Activated T-cell treated with anti-CD3 and anti-CD28 coated beads, Interleukin-2, amount 50 U/mL, for 1 hour (primary cell): ENCODE results near the gene CTNNA2.

Experiments used
- DNase-seq: peaks from one replicate; pipeline ENCODE4 v3.0.0-alpha.2; 2020

Gene CTNNA2

DNA sequence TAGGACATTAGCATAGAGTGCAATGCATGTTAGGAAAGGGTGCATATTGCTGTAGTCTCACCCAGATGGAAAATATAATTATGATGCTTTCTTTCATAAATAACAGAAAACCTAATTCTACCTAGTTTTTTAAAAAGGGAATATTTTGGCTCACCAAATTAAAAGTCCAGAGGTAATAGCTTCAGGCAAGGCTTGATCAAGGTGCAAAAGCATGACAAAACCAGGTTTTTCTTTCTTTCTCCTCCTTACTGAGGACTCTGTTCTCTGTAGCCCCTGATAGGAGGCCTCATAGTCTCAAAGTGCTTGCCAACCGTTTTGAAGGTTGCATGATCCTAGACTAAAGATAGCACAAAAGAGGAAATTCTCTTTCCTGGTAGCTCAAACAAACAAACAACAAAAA is 349.9 kb downstream of the CTNNA2 start:
- no peak for DNase-seq

DNA sequence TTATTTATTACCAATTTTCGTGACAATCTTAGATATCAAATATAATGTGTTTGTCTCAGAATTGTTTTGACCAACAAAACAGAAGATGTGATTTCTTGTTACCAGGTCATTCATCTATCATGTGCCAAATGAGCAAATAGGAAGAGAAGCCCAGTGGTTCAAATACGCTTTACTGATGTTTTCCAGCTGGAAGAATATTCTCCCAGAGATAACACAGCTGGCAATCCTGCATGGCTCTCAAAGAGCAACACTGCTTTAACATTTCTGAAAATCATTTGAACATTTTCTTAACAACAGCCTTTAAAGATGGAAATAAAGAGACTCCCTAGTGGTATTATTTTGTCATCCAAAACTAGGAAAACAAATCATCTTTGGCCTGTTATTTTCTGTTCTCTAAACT is 359.8 kb downstream of the CTNNA2 start:
- no peak for DNase-seq

DNA sequence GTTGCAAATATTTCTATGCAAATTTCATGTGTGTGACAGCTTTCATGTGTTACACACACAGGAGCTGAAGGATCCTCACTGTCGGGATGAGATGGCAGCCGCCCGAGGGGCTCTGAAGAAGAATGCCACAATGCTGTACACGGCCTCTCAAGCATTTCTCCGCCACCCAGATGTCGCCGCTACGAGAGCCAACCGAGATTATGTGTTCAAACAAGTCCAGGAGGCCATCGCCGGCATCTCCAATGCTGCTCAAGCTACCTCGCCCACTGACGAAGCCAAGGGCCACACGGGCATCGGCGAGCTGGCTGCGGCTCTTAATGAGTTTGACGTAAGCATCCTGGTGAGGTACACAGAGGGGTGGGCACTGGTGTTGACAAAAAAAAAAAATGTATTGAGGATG is 361.2 kb downstream of the CTNNA2 start:
- no peak for DNase-seq

- DNase-seq: no peak
These were observed 363.6 kb downstream of the CTNNA2 start for GRCh38 chr2:79876430-79876829.

GRCh38 chr2:79882548-79882947 is 369.7 kb downstream of the CTNNA2 start:
- no peak for DNase-seq

- no peak for DNase-seq
These were observed 375.0 kb downstream of the CTNNA2 start for GRCh38 chr2:79887747-79888374.

DNA sequence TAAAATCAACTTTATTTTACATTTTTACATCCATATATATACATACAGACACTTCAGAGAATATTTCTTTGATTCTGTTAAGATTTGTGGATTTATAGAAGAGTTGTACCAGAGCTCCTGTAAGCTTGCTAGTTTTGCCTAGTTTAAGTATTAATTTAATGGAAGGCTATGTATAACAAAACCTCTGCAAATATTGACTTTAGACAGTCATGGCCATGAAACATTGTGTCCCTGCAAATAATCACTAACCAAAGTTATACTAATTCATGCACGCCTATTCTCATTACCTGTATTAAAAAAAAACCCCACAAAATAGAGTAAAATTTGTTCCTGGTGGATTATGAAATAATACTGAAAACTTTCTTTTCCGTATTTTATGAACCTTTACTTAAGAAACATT is 379.3 kb downstream of the CTNNA2 start:
- no peak for DNase-seq

DNA sequence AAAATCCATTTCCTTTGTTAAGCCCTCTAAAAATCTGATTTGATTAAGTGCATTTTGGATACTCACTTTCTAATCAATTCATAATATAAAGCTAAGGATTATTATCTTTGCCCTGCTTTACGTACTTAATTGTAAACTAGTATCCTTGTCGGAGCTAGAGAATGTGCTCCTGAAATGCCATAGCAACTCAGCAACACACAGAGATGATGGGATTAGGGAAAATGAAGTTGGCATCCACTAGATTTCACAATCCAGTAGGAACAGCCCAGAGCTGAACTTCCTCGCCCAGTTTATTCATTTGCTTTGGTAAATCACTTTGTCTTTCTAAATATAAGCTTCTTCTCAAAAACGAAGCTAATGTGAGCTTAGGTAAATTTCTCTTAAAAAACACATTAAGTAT is 386.3 kb downstream of the CTNNA2 start:
- no peak for DNase-seq

- no peak for DNase-seq
These were observed 388.3 kb downstream of the CTNNA2 start for GRCh38 chr2:79901161-79901560.

DNA sequence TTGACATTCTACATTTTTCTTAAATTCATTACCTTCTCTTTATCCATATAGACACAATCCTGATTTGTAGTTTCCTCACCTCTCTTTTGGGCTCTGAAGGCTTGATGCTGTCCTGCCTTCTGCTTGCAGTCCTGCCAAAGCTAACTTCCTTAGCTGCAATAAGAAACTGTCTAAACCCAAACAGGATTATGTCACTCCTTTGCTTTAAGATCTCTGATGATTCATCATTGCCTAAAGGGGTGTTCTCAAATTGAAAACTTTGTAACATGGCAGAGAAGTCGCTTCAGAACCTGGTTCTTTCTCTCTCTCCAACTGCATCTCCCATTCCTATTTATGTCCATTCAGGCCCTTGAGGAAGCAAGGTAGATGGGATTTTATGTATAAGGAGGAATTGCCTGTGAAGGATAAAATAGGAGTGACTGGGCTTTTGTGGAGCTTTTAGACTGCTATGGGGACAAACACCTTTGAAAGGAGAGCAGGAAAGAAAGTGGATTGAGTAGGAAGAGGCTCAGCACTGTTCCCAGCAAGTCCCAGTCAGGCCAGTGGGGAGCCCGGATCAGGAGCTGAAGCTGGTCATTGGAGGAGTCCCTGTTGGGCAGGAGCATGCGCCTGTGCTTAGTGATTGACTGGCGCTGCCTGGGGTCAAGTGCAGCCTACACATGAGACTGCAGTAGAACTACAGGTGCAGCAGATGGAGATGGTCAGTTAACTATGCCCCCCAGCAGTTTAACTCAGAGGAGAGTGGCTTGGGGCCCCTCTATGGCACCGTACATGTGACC is 390.6 kb downstream of the CTNNA2 start:
- no peak for DNase-seq

DNA sequence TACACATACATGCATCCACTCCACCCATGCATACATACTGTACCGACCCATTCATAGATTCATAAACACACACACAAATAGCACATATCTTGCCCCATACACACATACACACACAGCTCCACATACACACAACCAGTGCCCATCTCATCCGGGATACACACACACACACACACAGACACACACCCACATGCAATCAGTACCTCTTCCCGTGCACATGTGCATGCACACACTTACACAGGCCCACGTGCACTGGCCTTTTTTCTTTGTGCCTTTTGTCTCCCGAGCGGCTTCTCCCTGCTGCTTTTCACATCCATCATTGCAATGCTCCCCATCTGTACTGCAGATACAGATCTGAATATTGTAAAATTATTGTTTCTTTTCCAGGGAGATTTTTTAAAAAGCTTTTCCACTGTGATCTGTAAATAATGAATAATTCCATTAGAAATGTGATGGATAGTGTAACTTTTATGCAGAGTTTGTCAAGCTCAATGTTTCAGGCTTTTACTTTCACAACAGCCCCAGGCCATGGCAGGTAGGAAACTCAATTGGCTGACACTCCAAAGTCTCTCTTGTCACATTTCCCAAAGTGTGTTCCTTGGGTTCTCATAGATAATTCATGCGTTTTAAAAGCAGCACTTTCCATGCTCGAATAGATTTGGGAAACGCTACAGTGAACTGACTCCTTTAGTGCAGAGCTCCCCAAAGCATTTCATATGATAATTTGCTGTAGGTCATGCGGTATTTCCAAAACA is 393.5 kb downstream of the CTNNA2 start:
- no peak for DNase-seq

GRCh38 chr2:79909521-79909920 is 396.7 kb downstream of the CTNNA2 start:
- DNase-seq: no peak

DNA sequence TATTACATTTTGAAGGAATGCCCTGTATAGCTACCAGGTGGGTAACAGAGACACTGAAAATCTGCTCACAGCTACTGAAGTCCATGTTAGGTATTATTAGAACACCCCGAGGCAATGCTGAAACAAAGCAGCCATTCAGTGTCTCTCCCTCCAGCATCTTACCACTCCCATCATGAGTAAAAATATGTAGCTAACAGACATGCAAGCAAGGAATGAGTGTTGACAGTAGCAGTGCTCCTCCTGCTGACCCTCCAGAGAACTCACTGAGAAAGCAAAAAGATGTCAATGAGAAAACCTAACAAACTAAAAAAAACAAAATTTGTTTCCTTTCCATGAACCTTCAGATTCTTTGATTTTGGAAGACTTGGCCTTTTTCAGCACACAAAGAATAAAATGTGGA is 397.8 kb downstream of the CTNNA2 start:
- no peak for DNase-seq

GRCh38 chr2:79915455-79915854 is 402.6 kb downstream of the CTNNA2 start:
- DNase-seq: no peak

GRCh38 chr2:79916285-79916684 is 403.4 kb downstream of the CTNNA2 start:
- no peak for DNase-seq

DNA sequence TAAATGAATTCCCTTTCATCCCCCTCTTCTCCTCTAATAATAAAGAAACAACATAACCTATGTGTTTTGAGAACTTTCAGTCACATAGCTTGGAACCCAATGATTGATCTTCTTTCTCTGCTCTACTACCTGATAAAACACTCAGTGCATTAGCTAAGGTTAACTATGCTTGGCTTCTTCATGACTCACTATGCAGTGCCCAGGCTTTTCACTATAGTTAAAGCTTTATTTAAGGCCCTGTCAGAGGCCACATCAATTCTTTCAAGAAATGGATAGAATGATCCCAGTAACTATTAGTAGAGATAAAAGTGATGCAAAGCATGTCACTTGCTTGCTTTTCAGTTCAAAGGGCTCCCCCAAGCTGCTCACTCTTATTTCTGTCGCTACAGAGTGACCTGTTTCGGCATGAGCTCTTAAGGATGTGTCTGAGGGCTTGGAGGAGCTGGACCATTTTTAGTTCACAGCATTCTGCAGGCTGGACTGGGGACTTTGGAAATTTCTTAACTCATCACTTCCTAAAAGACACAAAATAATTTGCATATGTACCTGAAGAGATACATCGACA is 407.7 kb downstream of the CTNNA2 start:
- no peak for DNase-seq

DNA sequence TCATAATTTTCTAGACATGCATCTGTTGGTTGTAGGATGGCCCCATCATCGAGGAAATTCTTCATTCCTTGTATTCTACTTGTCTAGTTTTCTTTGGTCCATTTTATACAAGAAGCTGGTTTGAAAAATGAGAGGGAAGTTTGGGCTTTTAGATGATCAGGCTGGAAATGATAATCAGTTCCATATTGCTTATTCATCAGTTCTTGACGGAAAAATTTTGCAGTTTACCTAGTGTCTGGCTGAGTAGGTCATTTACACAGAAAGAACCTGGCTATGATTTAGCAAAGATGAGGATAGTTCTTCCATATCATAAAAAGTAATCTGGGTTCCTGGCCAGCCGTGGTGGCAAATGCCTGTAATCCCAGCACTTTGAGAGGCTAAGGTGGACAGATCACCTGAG is 416.8 kb downstream of the CTNNA2 start:
- DNase-seq: no peak

DNA sequence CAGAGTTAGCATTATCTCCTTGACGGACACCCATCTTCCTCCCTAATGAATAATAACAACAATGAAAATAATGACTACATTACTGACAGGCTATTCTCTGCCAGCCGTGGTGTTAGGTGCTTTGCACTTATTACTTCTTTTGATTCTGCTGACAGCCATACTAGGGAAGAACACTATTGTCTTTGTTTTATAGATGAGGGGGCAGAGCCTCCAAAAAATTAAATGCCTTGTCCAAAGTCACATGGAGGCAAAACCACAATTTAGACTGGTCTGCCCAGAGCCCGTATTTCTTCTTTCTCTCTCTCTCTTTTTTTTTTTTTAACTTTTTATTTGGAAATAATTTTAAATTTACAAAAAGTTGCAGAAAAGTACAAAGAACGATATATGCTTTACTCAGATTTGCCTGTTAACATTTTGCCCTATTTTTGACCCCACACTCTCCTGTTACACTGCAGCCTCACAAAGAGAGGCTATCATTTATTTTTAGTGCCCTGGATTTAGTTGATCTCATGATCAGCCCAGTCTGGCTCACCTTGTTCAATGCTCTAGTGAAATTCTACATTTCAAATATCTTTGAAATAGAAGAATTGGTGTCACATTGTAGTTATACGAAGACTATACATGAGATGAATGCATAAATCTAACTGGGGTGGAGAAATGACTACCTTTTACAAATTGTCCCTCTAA is 422.3 kb downstream of the CTNNA2 start:
- DNase-seq: no peak

- DNase-seq: no peak
These were observed 423.2 kb downstream of the CTNNA2 start for GRCh38 chr2:79935771-79936657.

GRCh38 chr2:79936715-79937114 is 423.9 kb downstream of the CTNNA2 start:
- DNase-seq: no peak

DNA sequence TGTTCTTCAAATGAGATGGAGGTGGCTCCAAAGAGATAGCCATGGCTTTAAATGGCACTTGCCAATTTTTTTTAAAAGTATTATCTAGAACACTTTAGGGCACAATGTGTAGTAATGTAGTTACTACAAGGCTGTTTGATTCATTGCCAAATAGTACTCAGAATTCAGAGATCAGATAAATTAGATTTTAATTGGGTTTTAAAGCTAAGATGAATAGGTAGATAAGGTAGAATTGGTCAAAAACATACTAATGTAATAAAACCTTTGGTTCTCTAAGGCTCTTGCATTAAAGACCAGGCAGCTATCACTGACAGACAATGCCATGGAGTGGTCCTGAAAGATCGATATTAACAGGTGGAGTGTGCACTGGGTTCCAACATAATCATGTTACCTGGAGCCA is 425.8 kb downstream of the CTNNA2 start:
- no peak for DNase-seq

GRCh38 chr2:79940364-79940763 is 427.5 kb downstream of the CTNNA2 start:
- no peak for DNase-seq
